Measurements from ENCODE around the gene LDLRAD4.

The LDLRAD4 gene

GRCh38 chr18:13376841-13377351 lies 158.3 kb downstream of the LDLRAD4 start:
- peak; percentile 71 to 72 for DNase-seq

GRCh38 chr18:13377496-13377895 lies 158.9 kb downstream of the LDLRAD4 start:
- peak in 1 of 2 donors; percentile 40 for DNase-seq

- no peak for DNase-seq
These were observed 159.6 kb downstream of the LDLRAD4 start for GRCh38 chr18:13378150-13378549.

- no peak for DNase-seq
These were observed 160.7 kb downstream of the LDLRAD4 start for GRCh38 chr18:13379062-13379865.

GRCh38 chr18:13379930-13380690 lies 161.6 kb downstream of the LDLRAD4 start:
- no peak for DNase-seq

- no peak for DNase-seq
These were observed 162.1 kb downstream of the LDLRAD4 start for GRCh38 chr18:13380691-13381070.

GRCh38 chr18:13381331-13381730 lies 162.8 kb downstream of the LDLRAD4 start:
- DNase-seq, result no peak

- DNase-seq, result peak in 1 of 2 donors; percentile 38
These were observed 163.4 kb downstream of the LDLRAD4 start for GRCh38 chr18:13381944-13382365.

- DNase-seq, result no peak
These were observed 163.9 kb downstream of the LDLRAD4 start for GRCh38 chr18:13382366-13382953.

- DNase-seq, result no peak
These were observed 164.6 kb downstream of the LDLRAD4 start for GRCh38 chr18:13382954-13383827.

GRCh38 chr18:13386891-13387801 lies 168.6 kb downstream of the LDLRAD4 start:
- DNase-seq, result no peak

GRCh38 chr18:13387855-13388548 lies 169.4 kb downstream of the LDLRAD4 start:
- DNase-seq, result no peak

GRCh38 chr18:13388586-13389490 lies 170.3 kb downstream of the LDLRAD4 start:
- no peak for DNase-seq

- DNase-seq, result no peak
These were observed 171.1 kb downstream of the LDLRAD4 start for GRCh38 chr18:13389491-13390131.

GRCh38 chr18:13390196-13390595 lies 171.6 kb downstream of the LDLRAD4 start:
- DNase-seq, result no peak

- no peak for DNase-seq
These were observed 172.2 kb downstream of the LDLRAD4 start for GRCh38 chr18:13390711-13391110.

- no peak for DNase-seq
These were observed 173.6 kb downstream of the LDLRAD4 start for GRCh38 chr18:13392029-13392750.

- DNase-seq, result no peak
These were observed 174.3 kb downstream of the LDLRAD4 start for GRCh38 chr18:13392899-13393298.
